GM12801 (cell line): ENCODE measurements around the gene B3GAT3.

Experiments used
- CTCF ChIP-seq: IDR thresholded peaks from one replicate; pipeline ENCODE4 v1.5.1; 2011; ENCODE audit warnings: control low read depth; ENCODE audit not compliant: insufficient read length; ENCODE audit errors: extremely low read depth

The B3GAT3 gene

GRCh38 chr11:62566247-62566646, 55.5 kb downstream of the B3GAT3 start:
- TF ChIP-seq CTCF: no peak
